Measurements from ENCODE around the gene DUOX2.

DUOX2 gene

GRCh38 chr15:45126535-45127158 is 12.7 kb upstream of the DUOX2 start:
- peaks cover 23 to 40% of the 10 kb centered on the region in 2 donors for H3K27me3 ChIP-seq (ENCODE audit: control insufficient read depth in 1 of 2, insufficient read depth in 2 of 2, low read length in 2 of 2)
- H3K4me3 ChIP-seq (ENCODE audit: low read depth in 1 of 2, low read length in 2 of 2), result no peak overlapping the region
- no peaks in the 10 kb centered on the region for H3K4me1 ChIP-seq (ENCODE audit: insufficient read depth, low read length)
- no peak overlapping the region for H3K27ac ChIP-seq (ENCODE audit: low read depth, low read length)
- H3K9ac ChIP-seq (ENCODE audit: low read length), result no peak overlapping the region
- H3K36me3 ChIP-seq (ENCODE audit: insufficient read depth, low read length), result no peaks in the 10 kb centered on the region
- no peaks in the 10 kb centered on the region for H3K9me3 ChIP-seq (ENCODE audit: low read length)

GRCh38 chr15:45123397-45123796 is 9.4 kb upstream of the DUOX2 start:
- Histone ChIP-seq H3K4me3 (ENCODE audit: low read depth in 1 of 2, low read length in 2 of 2) (no peak overlapping the region), H3K9ac (ENCODE audit: low read length) (no peak overlapping the region), H3K4me1 (ENCODE audit: insufficient read depth, low read length) (no peaks in the 10 kb centered on the region), H3K27ac (ENCODE audit: low read depth, low read length) (no peak overlapping the region), H3K27me3 (ENCODE audit: control insufficient read depth in 1 of 2, insufficient read depth in 2 of 2, low read length in 2 of 2) (peaks cover 5 to 18% of the 10 kb centered on the region in 2 donors), H3K36me3 (ENCODE audit: insufficient read depth, low read length) (no peaks in the 10 kb centered on the region), H3K9me3 (ENCODE audit: low read length) (no peaks in the 10 kb centered on the region)

DNA sequence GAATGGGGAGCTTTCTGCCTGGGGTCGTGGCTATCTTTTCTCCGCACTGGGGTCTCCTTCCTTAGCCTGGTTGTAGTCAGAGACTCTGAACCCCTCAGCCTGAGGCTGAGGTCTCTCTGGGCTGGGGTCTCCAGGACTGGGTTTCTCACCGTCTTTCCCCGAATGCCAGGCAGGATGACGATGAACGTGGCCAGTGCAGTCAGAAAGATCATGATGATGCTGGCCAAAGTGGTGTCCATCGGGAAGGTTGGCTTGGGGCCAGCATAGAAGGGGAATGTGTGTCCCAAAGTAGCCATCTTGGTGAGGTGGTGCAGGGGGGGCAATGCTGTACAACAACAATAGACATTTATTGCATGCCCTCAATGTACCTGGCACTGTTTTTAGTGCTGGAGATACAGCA is 8.7 kb upstream of the DUOX2 start:
- Histone ChIP-seq H3K9ac (ENCODE audit: low read length) (no peak overlapping the region), H3K4me1 (ENCODE audit: insufficient read depth, low read length) (peaks cover 3% of the 10 kb centered on the region), H3K27me3 (ENCODE audit: control insufficient read depth in 1 of 2, insufficient read depth in 2 of 2, low read length in 2 of 2) (peaks cover 2 to 16% of the 10 kb centered on the region in 2 donors), H3K9me3 (ENCODE audit: low read length) (no peaks in the 10 kb centered on the region), H3K4me3 (ENCODE audit: low read depth in 1 of 2, low read length in 2 of 2) (no peak overlapping the region), H3K27ac (ENCODE audit: low read depth, low read length) (no peak overlapping the region), H3K36me3 (ENCODE audit: insufficient read depth, low read length) (no peaks in the 10 kb centered on the region)

DNA sequence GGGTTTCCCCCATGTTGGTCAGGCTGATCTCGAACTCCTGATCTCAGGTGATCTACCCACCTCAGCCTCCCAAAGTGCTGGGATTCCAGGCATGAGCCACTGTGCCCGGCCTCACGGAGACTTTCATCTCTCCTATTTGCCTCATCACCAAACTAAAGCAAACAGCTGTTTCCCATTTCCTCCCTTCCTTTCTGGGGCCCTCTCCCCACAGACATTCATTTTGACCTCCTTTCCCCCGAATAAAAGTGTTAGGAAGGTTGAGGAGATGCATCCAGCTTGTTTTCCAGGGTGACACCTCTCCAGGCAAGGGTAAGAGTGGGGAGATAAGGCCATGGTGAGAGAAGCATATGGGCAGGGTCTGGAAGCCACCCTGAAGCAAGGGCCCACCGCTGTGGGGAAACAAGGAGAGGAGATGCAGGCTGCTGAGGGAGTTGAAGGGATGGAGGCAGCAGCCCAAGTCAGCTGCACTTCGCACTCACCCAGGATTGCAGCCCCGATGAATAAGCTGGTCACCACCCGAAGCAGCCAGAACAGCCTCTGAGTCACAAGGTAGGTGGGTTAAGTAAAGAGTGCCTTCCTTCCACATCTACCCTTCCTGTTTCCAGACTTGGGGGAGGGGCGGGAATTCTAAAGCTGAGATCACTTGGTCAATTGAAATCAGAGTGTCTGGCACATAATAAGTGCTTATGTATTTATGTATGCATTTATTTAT is 7.9 kb upstream of the DUOX2 start:
- H3K27me3 ChIP-seq (ENCODE audit: control insufficient read depth in 1 of 2, insufficient read depth in 2 of 2, low read length in 2 of 2), result peaks cover 11 to 20% of the 10 kb centered on the region in 2 donors
- no peaks in the 10 kb centered on the region for H3K9me3 ChIP-seq (ENCODE audit: low read length)
- H3K9ac ChIP-seq (ENCODE audit: low read length), result no peak overlapping the region
- no peak overlapping the region for H3K27ac ChIP-seq (ENCODE audit: low read depth, low read length)
- H3K36me3 ChIP-seq (ENCODE audit: insufficient read depth, low read length), result no peaks in the 10 kb centered on the region
- peaks cover 9% of the 10 kb centered on the region for H3K4me1 ChIP-seq (ENCODE audit: insufficient read depth, low read length)
- H3K4me3 ChIP-seq (ENCODE audit: low read depth in 1 of 2, low read length in 2 of 2), result no peak overlapping the region

DNA sequence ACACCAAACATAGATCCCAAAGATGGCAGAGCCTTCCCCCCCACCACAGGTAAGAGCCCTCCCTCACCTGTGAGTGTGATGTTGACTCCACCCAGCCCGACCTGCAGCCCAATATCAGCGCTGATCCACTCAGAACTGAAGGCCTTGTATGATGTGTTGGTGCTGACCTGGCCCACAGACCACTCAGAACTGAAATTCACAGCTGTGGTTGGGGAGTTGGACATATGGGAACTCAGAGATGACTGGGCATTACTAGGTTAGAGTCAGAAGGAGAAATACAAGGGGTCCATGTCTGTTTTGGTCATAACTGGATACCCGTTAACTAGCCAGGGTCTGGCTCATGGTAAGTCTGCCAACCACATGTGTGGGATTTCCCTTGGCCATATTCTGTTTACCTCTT is 7.0 kb upstream of the DUOX2 start:
- Histone ChIP-seq H3K27me3 (ENCODE audit: control insufficient read depth in 1 of 2, insufficient read depth in 2 of 2, low read length in 2 of 2) (peaks cover 19 to 29% of the 10 kb centered on the region in 2 donors), H3K27ac (ENCODE audit: low read depth, low read length) (no peak overlapping the region), H3K4me1 (ENCODE audit: insufficient read depth, low read length) (peaks cover 12% of the 10 kb centered on the region), H3K4me3 (ENCODE audit: low read depth in 1 of 2, low read length in 2 of 2) (no peak overlapping the region), H3K9ac (ENCODE audit: low read length) (no peak overlapping the region), H3K9me3 (ENCODE audit: low read length) (no peaks in the 10 kb centered on the region), H3K36me3 (ENCODE audit: insufficient read depth, low read length) (no peaks in the 10 kb centered on the region)

- peaks cover 26 to 36% of the 10 kb centered on the region in 2 donors for H3K27me3 ChIP-seq (ENCODE audit: control insufficient read depth in 1 of 2, insufficient read depth in 2 of 2, low read length in 2 of 2)
- H3K9me3 ChIP-seq (ENCODE audit: low read length), result no peaks in the 10 kb centered on the region
These were observed 6.4 kb upstream of the DUOX2 start for GRCh38 chr15:45120081-45120972.

GRCh38 chr15:45118996-45119395 is 5.0 kb upstream of the DUOX2 start:
- Histone ChIP-seq H3K9me3 (ENCODE audit: low read length) (no peaks in the 10 kb centered on the region), H3K36me3 (ENCODE audit: insufficient read depth, low read length) (no peaks in the 10 kb centered on the region), H3K27ac (ENCODE audit: low read depth, low read length) (no peak overlapping the region), H3K4me1 (ENCODE audit: insufficient read depth, low read length) (peaks cover 12% of the 10 kb centered on the region), H3K9ac (ENCODE audit: low read length) (no peak overlapping the region), H3K4me3 (ENCODE audit: low read depth in 1 of 2, low read length in 2 of 2) (no peak overlapping the region), H3K27me3 (ENCODE audit: control insufficient read depth in 1 of 2, insufficient read depth in 2 of 2, low read length in 2 of 2) (peaks cover 39 to 49% of the 10 kb centered on the region in 2 donors)

More at GRCh38 chr15:45120081-45120972, 6.4 kb upstream of the DUOX2 start:
- no peak overlapping the region for H3K27ac ChIP-seq (ENCODE audit: low read depth, low read length)
- no peak overlapping the region for H3K9ac ChIP-seq (ENCODE audit: low read length)
- H3K4me3 ChIP-seq (ENCODE audit: low read depth in 1 of 2, low read length in 2 of 2), result no peak overlapping the region
- H3K4me1 ChIP-seq (ENCODE audit: insufficient read depth, low read length), result peaks cover 12% of the 10 kb centered on the region
- H3K36me3 ChIP-seq (ENCODE audit: insufficient read depth, low read length), result no peaks in the 10 kb centered on the region

DNA sequence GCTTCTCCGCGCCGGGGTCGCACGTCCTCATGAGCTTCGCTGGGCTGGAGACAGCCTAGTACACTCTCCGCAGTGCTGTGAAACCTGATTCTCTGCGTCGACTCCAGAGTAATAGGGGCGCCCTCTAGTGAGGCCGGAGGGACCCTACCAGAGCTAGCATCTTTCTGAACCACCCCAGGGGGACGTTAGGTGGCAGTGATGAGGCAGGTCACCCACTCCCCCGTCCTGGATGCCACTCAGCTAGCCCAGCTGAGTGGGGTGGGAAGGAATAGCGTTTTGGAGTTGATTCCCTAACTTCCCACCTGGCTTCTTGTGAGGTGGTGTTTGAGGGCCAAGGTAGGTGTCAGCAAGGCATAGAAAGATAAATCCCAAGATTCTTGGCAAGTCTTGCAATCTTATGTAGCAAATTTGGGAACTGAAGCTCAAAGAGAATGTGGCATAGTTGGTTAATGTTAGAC is 4.2 kb upstream of the DUOX2 start:
- H3K4me1 ChIP-seq (ENCODE audit: insufficient read depth, low read length), result peaks cover 12% of the 10 kb centered on the region
- H3K4me3 ChIP-seq (ENCODE audit: low read depth in 1 of 2, low read length in 2 of 2), result peak overlapping the region; percentile 12 to 43
- H3K36me3 ChIP-seq (ENCODE audit: insufficient read depth, low read length), result no peaks in the 10 kb centered on the region
- no peak overlapping the region for H3K9ac ChIP-seq (ENCODE audit: low read length)
- H3K27ac ChIP-seq (ENCODE audit: low read depth, low read length), result no peak overlapping the region
- H3K9me3 ChIP-seq (ENCODE audit: low read length), result no peaks in the 10 kb centered on the region
- peaks cover 48 to 57% of the 10 kb centered on the region in 2 donors for H3K27me3 ChIP-seq (ENCODE audit: control insufficient read depth in 1 of 2, insufficient read depth in 2 of 2, low read length in 2 of 2)

GRCh38 chr15:45117308-45118130 is 3.5 kb upstream of the DUOX2 start:
- no peak overlapping the region for H3K27ac ChIP-seq (ENCODE audit: low read depth, low read length)
- H3K4me1 ChIP-seq (ENCODE audit: insufficient read depth, low read length), result peaks cover 14% of the 10 kb centered on the region
- H3K9me3 ChIP-seq (ENCODE audit: low read length), result no peaks in the 10 kb centered on the region
- H3K4me3 ChIP-seq (ENCODE audit: low read depth in 1 of 2, low read length in 2 of 2), result peak overlapping the region; percentile 12 to 43
- H3K27me3 ChIP-seq (ENCODE audit: control insufficient read depth in 1 of 2, insufficient read depth in 2 of 2, low read length in 2 of 2), result peaks cover 51 to 64% of the 10 kb centered on the region in 2 donors
- H3K36me3 ChIP-seq (ENCODE audit: insufficient read depth, low read length), result no peaks in the 10 kb centered on the region
- no peak overlapping the region for H3K9ac ChIP-seq (ENCODE audit: low read length)

DNA sequence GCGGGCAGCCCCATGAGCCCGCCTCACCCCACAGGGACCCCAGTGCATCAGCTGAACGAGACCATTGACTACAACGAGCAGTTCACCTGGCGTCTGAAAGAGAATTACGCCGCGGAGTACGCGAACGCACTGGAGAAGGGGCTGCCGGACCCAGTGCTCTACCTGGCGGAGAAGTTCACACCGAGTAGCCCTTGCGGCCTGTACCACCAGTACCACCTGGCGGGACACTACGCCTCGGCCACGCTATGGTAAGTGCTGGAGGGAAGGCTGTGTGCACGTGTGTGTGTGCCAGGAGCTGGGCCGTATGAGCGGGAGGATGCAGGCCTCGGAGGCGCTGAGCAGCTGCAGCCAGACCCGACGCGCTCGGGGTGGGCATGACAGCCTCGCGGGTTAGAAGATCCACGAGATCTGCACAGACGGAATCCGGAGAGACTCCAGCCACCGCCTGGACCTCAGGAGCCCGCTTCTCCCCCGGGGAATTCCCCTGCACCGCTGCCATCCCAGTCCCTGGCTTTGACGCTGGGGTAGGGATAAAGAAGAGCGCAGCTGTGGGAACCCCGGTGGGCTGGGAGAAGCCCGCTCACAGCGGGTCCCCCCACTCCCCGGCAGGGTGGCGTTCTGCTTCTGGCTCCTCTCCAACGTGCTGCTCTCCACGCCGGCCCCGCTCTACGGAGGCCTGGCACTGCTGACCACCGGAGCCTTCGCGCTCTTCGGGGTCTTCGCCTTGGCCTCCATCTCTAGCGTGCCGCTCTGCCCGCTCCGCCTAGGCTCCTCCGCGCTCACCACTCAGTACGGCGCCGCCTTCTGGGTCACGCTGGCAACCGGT is 2.7 kb upstream of the DUOX2 start:
- Histone ChIP-seq H3K4me1 (ENCODE audit: insufficient read depth, low read length) (peaks cover 19% of the 10 kb centered on the region), H3K9me3 (ENCODE audit: low read length) (no peaks in the 10 kb centered on the region), H3K27ac (ENCODE audit: low read depth, low read length) (no peak overlapping the region), H3K27me3 (ENCODE audit: control insufficient read depth in 1 of 2, insufficient read depth in 2 of 2, low read length in 2 of 2) (peaks cover 59 to 72% of the 10 kb centered on the region in 2 donors), H3K4me3 (ENCODE audit: low read depth in 1 of 2, low read length in 2 of 2) (peak overlapping the region in 1 of 2 donors; percentile 37), H3K36me3 (ENCODE audit: insufficient read depth, low read length) (no peaks in the 10 kb centered on the region), H3K9ac (ENCODE audit: low read length) (no peak overlapping the region)

Data from muscle layer of colon (tissue), 2 donors.